Lung (tissue), 12 donors: ENCODE measurements around the gene MAP3K6. TPM values are rescaled to one million over a fixed set of nuclear protein-coding genes. Genes with fewer than 3 reads are reported as not detected.

Experiments used
- ATAC-seq: fragments of 200-7000 bp; cut with Tn5 transposase; one replicate; pipeline ENCODE4 v1.9.1; 2020; ENCODE audit warnings: moderate number of reproducible peaks; ENCODE audit not compliant: insufficient read depth, low FRiP score
- DNase-seq, 3 donors: peaks; one replicate each; pipeline ENCODE4 v3.0.0-alpha.2; 2013 to 2017
- H3K27ac ChIP-seq, 2 donors: one replicate each; pipeline ENCODE4 v1.5.1; 2013; ENCODE audit warnings: mild to moderate bottlenecking in 2 of 2, moderate library complexity in 2 of 2, control low read depth in 1 of 2, inconsistent platforms in 1 of 2, low read depth in 1 of 2, low read length in 1 of 2
- H3K27me3 ChIP-seq, 3 donors: one replicate each; pipeline ENCODE4 v1.5.1; 2013; ENCODE audit warnings: low read length in 2 of 3; ENCODE audit not compliant: control insufficient read depth in 3 of 3, insufficient read depth in 3 of 3
- H3K36me3 ChIP-seq, 4 donors: one replicate each; pipeline ENCODE4 v1.5.1; 2013; ENCODE audit warnings: low read length in 4 of 4, mild to moderate bottlenecking in 1 of 4, moderate library complexity in 1 of 4; ENCODE audit not compliant: control insufficient read depth in 4 of 4, insufficient read depth in 4 of 4
- H3K4me1 ChIP-seq, 5 donors: one replicate each; pipeline ENCODE4 v1.5.1; 2013; ENCODE audit warnings: low read length in 5 of 5, mild to moderate bottlenecking in 2 of 5, moderate library complexity in 1 of 5; ENCODE audit not compliant: control insufficient read depth in 5 of 5, insufficient read depth in 5 of 5
- H3K4me3 ChIP-seq: one replicate; pipeline ENCODE4 v1.5.1; 2013; ENCODE audit warnings: mild to moderate bottlenecking, control low read depth, moderate library complexity
- H3K9ac ChIP-seq, 2 donors: one replicate each; pipeline ENCODE4 v1.5.1; 2013; ENCODE audit warnings: low read length in 2 of 2, control low read depth in 1 of 2; ENCODE audit not compliant: insufficient read depth in 1 of 2
- H3K9me3 ChIP-seq, 4 donors: one replicate each; pipeline ENCODE4 v1.5.1; 2013; ENCODE audit warnings: low read length in 3 of 4, mild to moderate bottlenecking in 1 of 4, moderate library complexity in 1 of 4; ENCODE audit not compliant: control insufficient read depth in 4 of 4, insufficient read depth in 3 of 4
- WGBS, 2 donors: extraction: QIAGEN DNeasy Blood & Tissue Kit; methylation state at CpG; one replicate each; pipeline ENCODE4 v1.1.7; 2013; 5-methylcytosine and 5-hydroxymethylcytosine counted together
- polyA plus RNA-seq, 2 donors: library from polyadenylated mRNA; stranded (reverse); fragments of 200-250 nt; gene quantifications; one replicate each; pipeline ENCODE4 v1.2.1, GENCODE V29; 2013
- total RNA-seq, 2 donors: library from RNA; depleted of rRNA in 1 of 2; stranded (reverse); fragments of >200 nt in 1 of 2; gene quantifications; one replicate each; pipeline ENCODE4 v1.2.1, GENCODE V29; 2014 to 2021
- TF ChIP-seq, protein P1 (sequence below): IDR thresholded peaks from 2 replicates; pipeline ENCODE4 v1.5.1; 2012; ENCODE audit warnings: mild to moderate bottlenecking; ENCODE audit errors: control extremely low read depth, extremely low read depth
- donor health status: control.
- donor health status: control.
- donor health status: Bipolar disorder and iron deficiency.
- donor health status: healthy.
- donor health status: DM: yes; HTN: yes; CAD: no.

MAP3K6 gene
- total and polyA plus RNA-seq, 4 donors: 17.0 to 96.6 (median 62.8) TPM

GRCh38 chr1:27379564-27380122, 12.9 kb upstream of the MAP3K6 start:
- no peak overlapping the region for H3K9ac ChIP-seq
- DNase-seq (no peak), ATAC-seq (no peak)
- TF ChIP-seq, protein P1, sequence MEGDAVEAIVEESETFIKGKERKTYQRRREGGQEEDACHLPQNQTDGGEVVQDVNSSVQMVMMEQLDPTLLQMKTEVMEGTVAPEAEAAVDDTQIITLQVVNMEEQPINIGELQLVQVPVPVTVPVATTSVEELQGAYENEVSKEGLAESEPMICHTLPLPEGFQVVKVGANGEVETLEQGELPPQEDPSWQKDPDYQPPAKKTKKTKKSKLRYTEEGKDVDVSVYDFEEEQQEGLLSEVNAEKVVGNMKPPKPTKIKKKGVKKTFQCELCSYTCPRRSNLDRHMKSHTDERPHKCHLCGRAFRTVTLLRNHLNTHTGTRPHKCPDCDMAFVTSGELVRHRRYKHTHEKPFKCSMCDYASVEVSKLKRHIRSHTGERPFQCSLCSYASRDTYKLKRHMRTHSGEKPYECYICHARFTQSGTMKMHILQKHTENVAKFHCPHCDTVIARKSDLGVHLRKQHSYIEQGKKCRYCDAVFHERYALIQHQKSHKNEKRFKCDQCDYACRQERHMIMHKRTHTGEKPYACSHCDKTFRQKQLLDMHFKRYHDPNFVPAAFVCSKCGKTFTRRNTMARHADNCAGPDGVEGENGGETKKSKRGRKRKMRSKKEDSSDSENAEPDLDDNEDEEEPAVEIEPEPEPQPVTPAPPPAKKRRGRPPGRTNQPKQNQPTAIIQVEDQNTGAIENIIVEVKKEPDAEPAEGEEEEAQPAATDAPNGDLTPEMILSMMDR: no peak
- no peak overlapping the region for H3K4me3 ChIP-seq
- WGBS, 2 donors: 69 to 84% methylated on average over 11 of the region's 11 CpGs
- H3K4me1 ChIP-seq: peaks cover 0 to 13% (median 0%) of the 10 kb centered on the region in 5 donors
- H3K27ac ChIP-seq: peak overlapping the region in 1 of 2 donors; percentile 26
- H3K27me3 ChIP-seq: no peaks in the 10 kb centered on the region
- H3K9me3 ChIP-seq: no peaks in the 10 kb centered on the region
- no peaks in the 10 kb centered on the region for H3K36me3 ChIP-seq

DNA sequence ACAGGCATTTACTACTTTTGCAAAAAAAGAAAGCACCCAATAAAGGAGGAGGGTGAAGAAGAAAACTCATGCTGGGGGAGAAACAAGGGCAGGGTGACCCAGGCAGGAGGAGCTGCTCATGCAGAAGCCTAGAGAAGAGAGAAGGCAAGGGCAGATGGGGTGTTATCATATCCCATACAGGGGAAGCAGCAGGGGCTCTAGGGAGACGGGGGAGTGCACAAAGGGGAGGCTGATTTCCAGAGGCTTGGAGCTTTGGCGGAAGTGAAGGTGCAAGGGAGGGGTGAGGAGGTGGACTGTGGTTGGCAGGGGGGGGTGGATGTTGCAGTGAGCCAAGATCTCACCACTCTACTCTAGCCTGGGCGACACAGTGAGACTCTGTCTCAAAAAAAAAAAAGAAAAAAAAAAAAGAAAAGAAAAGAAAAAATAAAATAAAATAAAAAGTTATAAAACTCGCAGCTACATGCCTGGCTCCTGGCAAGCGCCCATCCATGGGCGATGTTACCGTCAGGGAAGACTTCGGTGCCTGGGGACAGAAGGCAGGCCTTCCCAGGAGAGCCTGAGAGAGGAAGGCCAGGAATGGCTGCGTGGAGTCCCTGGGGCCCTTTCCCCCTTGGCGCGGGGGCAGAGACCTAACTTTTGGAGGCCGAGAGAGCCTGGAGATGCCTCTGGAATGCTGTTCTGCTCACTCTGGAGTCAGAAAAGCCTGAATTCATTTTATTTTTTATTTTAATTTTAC, 11.2 kb upstream of the MAP3K6 start:
- 86 to 95% methylated on average over 12 of the region's 12 CpGs for WGBS, 2 donors
- TF ChIP-seq, protein P1: no peak
- H3K4me3 ChIP-seq: no peak overlapping the region
- peaks cover 0 to 12% (median 0%) of the 10 kb centered on the region in 5 donors for H3K4me1 ChIP-seq
- no peak for DNase-seq
- H3K9ac ChIP-seq: no peak overlapping the region
- H3K27ac ChIP-seq: no peak overlapping the region
- no peaks in the 10 kb centered on the region for H3K27me3 ChIP-seq
- no peak for ATAC-seq
- H3K9me3 ChIP-seq: no peaks in the 10 kb centered on the region
- H3K36me3 ChIP-seq: no peaks in the 10 kb centered on the region

GRCh38 chr1:27374362-27375086, 7.8 kb upstream of the MAP3K6 start, which contains the start of gene FCN3:
Gene FCN3, minus strand, starts transcription at chr1:27374824. Its CDS starts 6 bp downstream, at chr1:27374818.
- peak within 1 kb of the TSS; percentile 47 for H3K4me3 ChIP-seq
- peak within 1 kb of the TSS; percentile 57 to 61 for H3K27ac ChIP-seq
- no peaks in the 10 kb centered on the region for H3K27me3 ChIP-seq
- H3K9me3 ChIP-seq: no peaks in the 10 kb centered on the region
- TF ChIP-seq, protein P1: no peak
- H3K36me3 ChIP-seq: no peaks in the 10 kb centered on the region
- H3K4me1 ChIP-seq: peaks cover 0 to 2% (median 0%) of the 10 kb centered on the region in 5 donors
- 64 to 83% methylated on average over 4 of the region's 4 CpGs for WGBS, 2 donors
- DNase-seq: no peak
- no peak within 1 kb of the TSS for H3K9ac ChIP-seq
- no peak for ATAC-seq
